ENCODE results near the gene TMIGD1.

GRCh38 chr17:30314474-30314873 is 19.4 kb downstream of the TMIGD1 start:
- no peak for TF ChIP-seq CTCF (IDR thresholded peaks at IDR 0.05; ENCODE audit: insufficient read depth, low read depth, low read length)
- TF ChIP-seq EZH2 (IDR thresholded peaks at IDR 0.05; ENCODE audit: insufficient read depth, low read length): no peak
